ENCODE results near the gene DMRTA2.

Gene DMRTA2

GRCh38 chr1:50422946-50423669, at the start of gene DMRTA2:
DMRTA2 (minus strand) TSS chr1:50423443; CDS start chr1:50421536, 1,907 bp downstream.
- no peak for DNase-seq (ENCODE audit: low read depth)
- no peak for TF ChIP-seq CTCF (conservative IDR thresholded peaks at IDR 0.05; ENCODE audit: low read depth, low read length)
- H3K4me3 ChIP-seq (ENCODE audit: low read length): no peak within 1 kb of the TSS

- TF ChIP-seq CTCF (conservative IDR thresholded peaks at IDR 0.05; ENCODE audit: low read depth, low read length): no peak
- H3K4me3 ChIP-seq (ENCODE audit: low read length): no peak overlapping the region
- no peak for DNase-seq (ENCODE audit: low read depth)
Measured at GRCh38 chr1:50471967-50472366, 48.7 kb upstream of the DMRTA2 start.

- H3K4me3 ChIP-seq (ENCODE audit: low read length): no peak overlapping the region
- no peak for TF ChIP-seq CTCF (conservative IDR thresholded peaks at IDR 0.05; ENCODE audit: low read depth, low read length)
- DNase-seq (ENCODE audit: low read depth): no peak
Measured at GRCh38 chr1:50462964-50463363, 39.7 kb upstream of the DMRTA2 start.

- H3K4me3 ChIP-seq (ENCODE audit: low read length): no peak overlapping the region
- no peak for TF ChIP-seq CTCF (conservative IDR thresholded peaks at IDR 0.05; ENCODE audit: low read depth, low read length)
- no peak for DNase-seq (ENCODE audit: low read depth)
Measured at GRCh38 chr1:50458507-50458906, 35.3 kb upstream of the DMRTA2 start.

- no peak for TF ChIP-seq CTCF (conservative IDR thresholded peaks at IDR 0.05; ENCODE audit: low read depth, low read length)
- no peak overlapping the region for H3K4me3 ChIP-seq (ENCODE audit: low read length)
- DNase-seq (ENCODE audit: low read depth): no peak
Measured at GRCh38 chr1:50454911-50455310, 31.7 kb upstream of the DMRTA2 start.

- DNase-seq (ENCODE audit: low read depth): no peak
- no peak for TF ChIP-seq CTCF (conservative IDR thresholded peaks at IDR 0.05; ENCODE audit: low read depth, low read length)
- no peak overlapping the region for H3K4me3 ChIP-seq (ENCODE audit: low read length)
Measured at GRCh38 chr1:50453266-50453665, 30.0 kb upstream of the DMRTA2 start.

- TF ChIP-seq CTCF (conservative IDR thresholded peaks at IDR 0.05; ENCODE audit: low read depth, low read length): no peak
- DNase-seq (ENCODE audit: low read depth): no peak
Measured at GRCh38 chr1:50452700-50453099, 29.5 kb upstream of the DMRTA2 start.

More at GRCh38 chr1:50452700-50453099, 29.5 kb upstream of the DMRTA2 start:
- no peak overlapping the region for H3K4me3 ChIP-seq (ENCODE audit: low read length)

Data from retinal pigment epithelial cell (primary cell).